Parathyroid adenoma (tissue), 2 donors: ENCODE measurements around the gene OLR1.
"Not testable (repeated sequence)": the region's sequence is repeated elsewhere in the genome, so short reads cannot be mapped to it uniquely, and the experiment has no call there.

ENCODE experiments used
- H2AFZ ChIP-seq: fragments of 300-600 bp; sonication (generic); one replicate; pipeline ENCODE4 v1.7.0; 2017; ENCODE audit warnings: antibody characterized with exemption, mild to moderate bottlenecking
- H3K27ac ChIP-seq: fragments of 300-600 bp; sonication (generic); one replicate; pipeline ENCODE4 v1.7.0; 2017
- H3K27me3 ChIP-seq: fragments of 300-600 bp; sonication (generic); one replicate; pipeline ENCODE4 v1.7.0; 2017; ENCODE audit warnings: low read length; ENCODE audit not compliant: control insufficient read depth, insufficient read depth
- H3K36me3 ChIP-seq: fragments of 300-600 bp; sonication (generic); one replicate; pipeline ENCODE4 v1.7.0; 2017; ENCODE audit warnings: low read length; ENCODE audit not compliant: control insufficient read depth, insufficient read depth
- H3K4me1 ChIP-seq: fragments of 300-600 bp; sonication (generic); one replicate; pipeline ENCODE4 v1.7.0; 2017; ENCODE audit warnings: control low read depth
- H3K4me2 ChIP-seq: fragments of 300-600 bp; sonication (generic); one replicate; pipeline ENCODE4 v1.7.0; 2017; ENCODE audit warnings: low read length
- H3K4me3 ChIP-seq: fragments of 300-600 bp; sonication (generic); one replicate; pipeline ENCODE4 v1.7.0; 2017; ENCODE audit warnings: low read depth, low read length
- H3K79me2 ChIP-seq: fragments of 300-600 bp; sonication (generic); one replicate; pipeline ENCODE4 v1.7.0; 2017; ENCODE audit warnings: control low read depth
- H3K9ac ChIP-seq: fragments of 300-600 bp; sonication (generic); one replicate; pipeline ENCODE4 v1.7.0; 2017; ENCODE audit warnings: mild to moderate bottlenecking
- H3K9me3 ChIP-seq: fragments of 300-600 bp; sonication (generic); one replicate; pipeline ENCODE4 v1.7.0; 2017; ENCODE audit warnings: low read length; ENCODE audit not compliant: control insufficient read depth
- TF ChIP-seq, protein P1 (sequence below): fragments of 300-600 bp; sonication (generic); IDR thresholded peaks from one replicate; pipeline ENCODE4 v1.7.0; 2017; ENCODE audit warnings: antibody characterized with exemption, mild to moderate bottlenecking
- donor health status: primary hyperparathyroidism.

OLR1 gene

DNA sequence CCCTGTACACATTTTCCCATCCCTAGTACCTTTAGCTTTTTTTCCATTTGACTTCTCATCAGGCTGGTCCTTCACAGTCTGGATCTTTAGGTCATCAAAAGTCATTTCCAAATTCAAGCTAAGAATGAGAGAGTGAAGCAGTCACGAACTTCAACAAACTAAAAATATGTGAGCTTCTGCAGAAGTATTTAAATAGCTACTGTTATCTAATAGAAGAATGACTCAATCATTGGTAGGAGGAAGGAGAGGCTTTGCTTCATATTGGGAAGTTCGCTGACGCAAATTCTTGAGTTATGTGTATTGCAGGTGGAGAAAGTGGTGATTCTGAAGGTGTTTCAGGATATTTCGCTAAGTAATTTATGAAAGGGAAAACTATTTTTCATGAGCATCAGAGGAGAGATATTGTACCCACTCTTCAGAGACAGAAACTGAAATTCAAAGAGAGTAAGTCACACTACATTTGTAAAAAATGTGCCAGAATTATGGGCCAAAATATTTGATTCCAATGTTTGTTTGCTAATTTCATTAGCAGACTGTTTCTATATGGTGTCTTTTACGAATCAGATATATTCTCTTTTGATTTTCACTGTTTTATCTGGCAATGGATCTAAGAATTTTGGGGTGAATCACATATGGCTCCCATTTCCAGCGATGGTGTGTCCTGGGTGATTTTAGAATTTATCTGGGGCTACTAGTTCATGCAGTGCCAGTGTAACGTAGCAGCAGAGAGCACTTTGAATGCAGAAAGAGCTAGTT is at the start of gene OLR1:
Gene OLR1 (minus strand): TSS at position 160 of the 756 bp plus-strand sequence. CDS start 55 bp downstream, at position 105.
- no peaks in the 10 kb centered on the region for H3K4me1 ChIP-seq
- no peak within 1 kb of the TSS for H3K9ac ChIP-seq
- H3K9me3 ChIP-seq, result no peaks in the 10 kb centered on the region
- H3K36me3 ChIP-seq, result no peaks in the 10 kb centered on the region
- no peak within 1 kb of the TSS for H3K4me2 ChIP-seq
- TF ChIP-seq, protein P1, sequence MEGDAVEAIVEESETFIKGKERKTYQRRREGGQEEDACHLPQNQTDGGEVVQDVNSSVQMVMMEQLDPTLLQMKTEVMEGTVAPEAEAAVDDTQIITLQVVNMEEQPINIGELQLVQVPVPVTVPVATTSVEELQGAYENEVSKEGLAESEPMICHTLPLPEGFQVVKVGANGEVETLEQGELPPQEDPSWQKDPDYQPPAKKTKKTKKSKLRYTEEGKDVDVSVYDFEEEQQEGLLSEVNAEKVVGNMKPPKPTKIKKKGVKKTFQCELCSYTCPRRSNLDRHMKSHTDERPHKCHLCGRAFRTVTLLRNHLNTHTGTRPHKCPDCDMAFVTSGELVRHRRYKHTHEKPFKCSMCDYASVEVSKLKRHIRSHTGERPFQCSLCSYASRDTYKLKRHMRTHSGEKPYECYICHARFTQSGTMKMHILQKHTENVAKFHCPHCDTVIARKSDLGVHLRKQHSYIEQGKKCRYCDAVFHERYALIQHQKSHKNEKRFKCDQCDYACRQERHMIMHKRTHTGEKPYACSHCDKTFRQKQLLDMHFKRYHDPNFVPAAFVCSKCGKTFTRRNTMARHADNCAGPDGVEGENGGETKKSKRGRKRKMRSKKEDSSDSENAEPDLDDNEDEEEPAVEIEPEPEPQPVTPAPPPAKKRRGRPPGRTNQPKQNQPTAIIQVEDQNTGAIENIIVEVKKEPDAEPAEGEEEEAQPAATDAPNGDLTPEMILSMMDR, result no peak
- no peaks in the 10 kb centered on the region for H3K27me3 ChIP-seq
- no peak within 1 kb of the TSS for H2AFZ ChIP-seq
- no peaks in the 10 kb centered on the region for H3K79me2 ChIP-seq
- H3K4me3 ChIP-seq, result no peak within 1 kb of the TSS
- no peak within 1 kb of the TSS for H3K27ac ChIP-seq

DNA sequence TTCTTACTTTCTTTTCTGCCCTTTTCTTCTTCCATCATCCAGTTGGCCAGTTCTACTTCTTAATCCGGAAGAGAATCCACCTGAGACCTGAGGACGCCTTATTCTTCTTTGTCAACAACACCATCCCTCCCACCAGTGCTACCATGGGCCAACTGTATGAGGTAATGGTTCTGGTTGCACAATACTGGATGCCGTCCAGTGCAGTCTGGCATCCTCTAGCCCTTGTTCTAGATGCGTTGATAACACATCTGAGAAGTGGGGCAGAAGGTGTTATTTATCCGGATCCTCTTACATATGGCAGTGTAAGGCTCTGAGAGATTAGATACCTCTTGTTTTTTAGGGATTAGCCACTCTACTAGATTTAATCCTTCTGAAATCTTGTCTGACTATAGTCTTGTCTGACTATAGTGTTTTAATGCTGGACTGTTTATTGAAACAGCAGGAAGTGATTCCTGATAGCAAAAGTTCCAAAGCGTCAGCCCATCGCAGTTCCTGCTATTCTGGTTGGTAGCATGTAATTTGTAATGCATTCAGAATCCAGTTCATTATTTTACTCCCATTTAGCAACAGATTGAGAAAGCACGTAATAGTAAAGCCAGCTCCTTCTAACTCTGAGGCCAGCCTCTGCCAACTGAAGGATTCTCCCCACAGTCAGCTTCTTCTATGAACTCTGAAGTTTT is 48.6 kb upstream of the OLR1 start:
- Histone ChIP-seq H3K9me3 (no peaks in the 10 kb centered on the region), H3K27ac (peak overlapping the region; percentile 53), H3K4me1 (peaks cover 10% of the 10 kb centered on the region), H3K27me3 (no peaks in the 10 kb centered on the region), H3K9ac (no peak overlapping the region), H3K4me2 (peak overlapping the region; percentile 19), H3K36me3 (no peaks in the 10 kb centered on the region), H3K79me2 (peaks cover 4% of the 10 kb centered on the region), H2AFZ (no peak overlapping the region), H3K4me3 (no peak overlapping the region)
- TF ChIP-seq, protein P1, result no peak

DNA sequence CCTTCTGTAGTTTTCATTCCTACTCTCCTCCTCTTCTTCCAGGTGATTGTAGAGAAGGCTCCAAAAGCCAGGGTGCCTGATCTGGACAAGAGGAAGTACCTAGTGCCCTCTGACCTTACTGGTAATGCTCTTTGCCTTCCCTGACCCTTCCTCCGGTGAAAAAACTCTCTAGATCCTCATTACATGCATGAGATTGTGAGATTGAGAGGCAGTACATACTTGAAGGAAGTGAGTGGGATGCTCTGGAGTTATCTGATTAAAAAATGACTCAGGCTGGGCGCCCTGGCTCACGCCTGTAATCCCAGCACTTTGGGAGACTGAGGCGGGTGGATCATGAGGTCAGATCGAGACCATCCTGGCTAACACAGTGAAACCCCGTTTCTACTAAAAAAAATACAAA is 46.1 kb upstream of the OLR1 start:
- Histone ChIP-seq H3K27ac (no peak overlapping the region), H3K9ac (no peak overlapping the region), H3K79me2 (peaks cover 16% of the 10 kb centered on the region), H3K4me2 (no peak overlapping the region), H3K4me1 (peaks cover 20% of the 10 kb centered on the region), H3K4me3 (no peak overlapping the region), H3K36me3 (no peaks in the 10 kb centered on the region), H3K27me3 (no peaks in the 10 kb centered on the region), H2AFZ (no peak overlapping the region), H3K9me3 (no peaks in the 10 kb centered on the region)
- TF ChIP-seq, protein P1, result no peak

DNA sequence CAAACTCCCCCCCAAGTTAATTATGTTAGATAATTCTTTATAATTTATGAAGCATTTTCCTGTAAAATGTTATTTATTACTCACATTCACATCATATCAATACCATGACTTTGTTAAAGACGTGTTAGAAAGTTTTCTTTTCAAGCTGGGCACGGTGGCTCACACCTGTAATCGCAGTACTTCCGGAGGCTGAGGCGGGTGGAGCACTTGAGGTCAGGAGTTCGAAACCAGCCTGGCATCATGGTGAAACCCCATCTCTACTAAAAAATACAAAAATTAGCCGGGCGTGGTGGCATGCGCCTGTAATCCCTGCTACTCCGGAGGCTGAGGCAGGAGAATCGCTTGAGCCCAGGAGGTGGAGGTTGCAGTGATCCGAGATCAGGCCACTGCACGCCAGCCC is 44.0 kb upstream of the OLR1 start:
- not testable (repeated sequence) for H2AFZ ChIP-seq, H3K27me3 ChIP-seq, H3K9me3 ChIP-seq, H3K27ac ChIP-seq, H3K4me3 ChIP-seq, H3K9ac ChIP-seq, H3K36me3 ChIP-seq, H3K4me2 ChIP-seq
- Histone ChIP-seq H3K79me2 (peaks cover 16% of the 10 kb centered on the region), H3K4me1 (peaks cover 19% of the 10 kb centered on the region)

DNA sequence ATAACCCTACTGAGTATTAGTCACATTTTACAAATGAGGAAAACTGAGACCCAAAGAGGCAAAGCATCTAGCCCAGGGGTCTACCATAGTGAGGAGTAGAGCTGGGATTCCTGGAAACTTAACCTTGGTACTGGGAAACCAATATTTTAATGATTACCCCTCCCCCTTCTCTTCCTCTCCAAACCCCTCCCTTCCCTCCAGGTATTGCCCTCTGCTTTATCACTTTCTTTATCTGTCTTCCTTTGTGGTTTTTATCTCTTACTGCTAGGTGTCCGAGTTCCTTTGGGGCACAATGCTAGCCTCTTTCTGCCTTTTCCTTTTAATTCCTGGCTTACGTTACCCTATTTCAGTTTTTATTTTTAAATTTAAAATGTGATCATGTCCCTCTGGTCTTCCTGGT is 43.5 kb upstream of the OLR1 start:
- Histone ChIP-seq H3K4me1 (peaks cover 14% of the 10 kb centered on the region), H3K36me3 (no peaks in the 10 kb centered on the region), H3K27me3 (no peaks in the 10 kb centered on the region), H2AFZ (no peak overlapping the region), H3K27ac (no peak overlapping the region), H3K4me2 (peak overlapping the region; percentile 97), H3K9me3 (no peaks in the 10 kb centered on the region), H3K9ac (no peak overlapping the region), H3K4me3 (peak overlapping the region; percentile 83), H3K79me2 (peaks cover 16% of the 10 kb centered on the region)
- TF ChIP-seq, protein P1, result no peak
